ENCODE results near the gene TDRD7. TPM values are rescaled to one million over a fixed set of nuclear protein-coding genes. Genes with fewer than 3 reads are reported as not detected.

TDRD7 gene
- total and polyA plus RNA-seq, 9 of the 15 experiments (the other 6 are each of a cell fraction or from before 2014, with no cell fraction given), result 2.2 to 7.7 (median 5.2) TPM

GRCh38 chr9:97376902-97377301, 35.0 kb upstream of the TDRD7 start:
- Histone ChIP-seq H3K36me3 (ENCODE audit: control insufficient read depth, insufficient read depth, low read length) (no peaks in the 10 kb centered on the region), H2AFZ (ENCODE audit: low read depth, low read length) (no peak overlapping the region), H4K20me1 (replicated peaks; ENCODE audit: control insufficient read depth, insufficient read depth, low read length) (no peaks in the 10 kb centered on the region), H3K79me2 (ENCODE audit: control insufficient read depth, insufficient read depth, low read length) (no peaks in the 10 kb centered on the region), H3K4me3 (no peak overlapping the region), H3K4me1 (replicated peaks in 1 of 2; ENCODE audit: control insufficient read depth in 2 of 2, insufficient read depth in 2 of 2, low read length in 2 of 2) (no peaks in the 10 kb centered on the region), H3K27me3 (ENCODE audit: control insufficient read depth in 2 of 2, insufficient read depth in 2 of 2, low read length in 2 of 2) (no peaks in the 10 kb centered on the region), H3K9me1 (ENCODE audit: control insufficient read depth, insufficient read depth, low read length) (no peaks in the 10 kb centered on the region), H3K27ac (ENCODE audit: extremely low read depth, low read depth, low read length) (no peak overlapping the region), H3K9ac (ENCODE audit: insufficient read depth in 1 of 2, low read depth in 2 of 2, low read length in 2 of 2) (no peak overlapping the region), H3K9me3 (replicated peaks; ENCODE audit: control insufficient read depth, insufficient read depth, low read depth, low read length) (no peaks in the 10 kb centered on the region), H3K4me2 (ENCODE audit: insufficient read depth, low read length) (no peak overlapping the region)
- ATAC-seq, result no peak
- intact Hi-C loops (cut with micrococcal nuclease), result no loop called here
- FAIRE-seq, result no peak
- WGBS (ENCODE audit: insufficient coverage, low coverage, missing lambda C conversion rate), result 33% methylated on average over 6 of the region's 6 CpGs
- in situ Hi-C loops (cut with MboI), result no loop called here
- ChIA-PET CTCF (ENCODE audit: low intra/inter-chr PET ratio) (no interaction called here), POLR2A (interaction anchor here (1.3 kb wide), 1 partner anchor 61 kb away, joined by 5 read pairs; no protein-coding TSS in a partner anchor)
- no peak for DNase-seq (ENCODE audit: extremely low read depth in 1 of 4, low spot score in 3 of 4)
- BruUV-seq (replicated peaks), result no TSS peak
- TF ChIP-seq MAX (CRISPR knock-in tag; IDR thresholded peaks at IDR 0.05) (no peak), YBX1 (IDR thresholded peaks at IDR 0.05) (no peak), ARID2 (IDR thresholded peaks at IDR 0.05) (no peak), JUN (IDR thresholded peaks at IDR 0.05; ENCODE audit: borderline replicate concordance, low read depth, low read length) (no peak), JUN (CRISPR knock-in tag; IDR thresholded peaks at IDR 0.05; ENCODE audit: borderline replicate concordance) (no peak), ZNF592 (IDR thresholded peaks at IDR 0.05) (no peak), TAF1 (IDR thresholded peaks at IDR 0.05; ENCODE audit: control insufficient read depth, extremely low read depth, insufficient read depth, low read length, severe bottlenecking) (no peak), HNRNPH1 (optimal IDR thresholded peaks at IDR 0.05; ENCODE audit: low read depth, low read length) (no peak), ZSCAN29 (IDR thresholded peaks at IDR 0.05) (no peak), ZNF695 (CRISPR knock-in tag; IDR thresholded peaks at IDR 0.05) (no peak), DDX20 (tag; IDR thresholded peaks at IDR 0.05; ENCODE audit: low read depth) (no peak), ID3 (CRISPR knock-in tag; IDR thresholded peaks at IDR 0.05) (no peak), ID3 (tag; IDR thresholded peaks at IDR 0.05) (no peak), PTBP1 (IDR thresholded peaks at IDR 0.05; ENCODE audit: low read depth, low read length) (no peak), GTF2E2 (tag; IDR thresholded peaks at IDR 0.05) (no peak), SIRT6 (IDR thresholded peaks at IDR 0.05; ENCODE audit: low read depth, low read length) (no peak), ZBTB34 (CRISPR knock-in tag; IDR thresholded peaks at IDR 0.05) (no peak), HSF4 (CRISPR knock-in tag; IDR thresholded peaks at IDR 0.05; ENCODE audit: borderline replicate concordance) (no peak)

Data from K562 (cell line).